ENCODE data around the gene FSD2.

The FSD2 gene

GRCh38 chr15:82805994-82806406 lies at the start of gene FSD2:
TSS of gene FSD2 (minus strand) at chr15:82806069. CDS start at chr15:82787390, 18,679 bp downstream.
- DNase-seq (ENCODE audit: low spot score) = no peak

- DNase-seq (ENCODE audit: low spot score) = no peak
These were observed 48.7 kb upstream of the FSD2 start for GRCh38 chr15:82854554-82854953.

GRCh38 chr15:82852941-82853561 lies 47.2 kb upstream of the FSD2 start:
- DNase-seq (ENCODE audit: low spot score) = no peak

GRCh38 chr15:82851981-82852511 lies 46.2 kb upstream of the FSD2 start:
- peak; percentile 65 for DNase-seq (ENCODE audit: low spot score)

GRCh38 chr15:82851306-82851850 lies 45.5 kb upstream of the FSD2 start:
- no peak for DNase-seq (ENCODE audit: low spot score)

GRCh38 chr15:82850731-82851130 lies 44.9 kb upstream of the FSD2 start:
- no peak for DNase-seq (ENCODE audit: low spot score)

- peak; percentile 78 for DNase-seq (ENCODE audit: low spot score)
These were observed 44.0 kb upstream of the FSD2 start for GRCh38 chr15:82849556-82850512.

- no peak for DNase-seq (ENCODE audit: low spot score)
These were observed 42.5 kb upstream of the FSD2 start for GRCh38 chr15:82848241-82848993.

GRCh38 chr15:82847703-82848102 lies 41.8 kb upstream of the FSD2 start:
- no peak for DNase-seq (ENCODE audit: low spot score)

- no peak for DNase-seq (ENCODE audit: low spot score)
These were observed 40.8 kb upstream of the FSD2 start for GRCh38 chr15:82846621-82847020.

GRCh38 chr15:82845686-82846085 lies 39.8 kb upstream of the FSD2 start:
- DNase-seq (ENCODE audit: low spot score) = no peak

- no peak for DNase-seq (ENCODE audit: low spot score)
These were observed 37.7 kb upstream of the FSD2 start for GRCh38 chr15:82843566-82843965.

GRCh38 chr15:82840166-82840565 lies 34.3 kb upstream of the FSD2 start:
- no peak for DNase-seq (ENCODE audit: low spot score)

- DNase-seq (ENCODE audit: low spot score) = no peak
These were observed 33.3 kb upstream of the FSD2 start for GRCh38 chr15:82839136-82839535.

GRCh38 chr15:82838096-82838735 lies 32.3 kb upstream of the FSD2 start:
- no peak for DNase-seq (ENCODE audit: low spot score)

- DNase-seq (ENCODE audit: low spot score) = no peak
These were observed 29.6 kb upstream of the FSD2 start for GRCh38 chr15:82835391-82835917.

GRCh38 chr15:82833362-82833682 lies 27.5 kb upstream of the FSD2 start:
- no peak for DNase-seq (ENCODE audit: low spot score)

GRCh38 chr15:82832601-82833361 lies 26.9 kb upstream of the FSD2 start:
- DNase-seq (ENCODE audit: low spot score) = peak; percentile 81

GRCh38 chr15:82831894-82832600 lies 26.2 kb upstream of the FSD2 start:
- no peak for DNase-seq (ENCODE audit: low spot score)
